H1 (cell line): ENCODE measurements around the gene MX1. TPM values are rescaled to one million over a fixed set of nuclear protein-coding genes. Genes with fewer than 3 reads are reported as not detected.
"Not testable (repeated sequence)": the region's sequence is repeated elsewhere in the genome, so short reads cannot be mapped to it uniquely, and the experiment has no call there.

Experiments
- CTCF ChIA-PET: fragments of 300-600 bp; sonication (Branson Sonifier 250); formaldehyde crosslinking; loops from one replicate; lab custom pipeline; 2021; ENCODE audit not compliant: partially characterized antibody; lab: Charles Lee
- POLR2A ChIA-PET: fragments of 300-600 bp; sonication (Branson Sonifier 250); formaldehyde crosslinking; loops from one replicate; lab custom pipeline; 2021; ENCODE audit warnings: inconsistent platforms; ENCODE audit not compliant: partially characterized antibody; lab: Charles Lee
- DNase-seq, 2 experiments: peaks; one replicate each; pipeline versions ENCODE4 v3.0.0 to v3.0.0-alpha.2; 2010 to 2022; ENCODE audit warnings: low spot score in 2 of 2, low read depth in 1 of 2, mixed read lengths in 1 of 2
- FAIRE-seq: peaks from 2 replicates; lab custom pipeline; 2011; peaks lifted over from hg19 to GRCh38; lab: Jason Lieb, UNC
- H2AFZ ChIP-seq: 2 replicates; pipeline ENCODE4 v1.8.1; 2012; ENCODE audit warnings: low read length, inconsistent platforms
- H2AK5ac ChIP-seq: 2 replicates; pipeline ENCODE4 v1.6.1; 2013; ENCODE audit warnings: low read depth, low read length
- H2BK120ac ChIP-seq: replicated peaks from 2 replicates; pipeline ENCODE3; 2013; ENCODE audit warnings: low read depth, low read length, inconsistent platforms
- H2BK12ac ChIP-seq: 2 replicates; pipeline ENCODE4 v1.6.1; 2013; ENCODE audit warnings: low read depth, low read length
- H2BK15ac ChIP-seq: 2 replicates; pipeline ENCODE4 v1.6.1; 2013; ENCODE audit warnings: low read length
- H2BK20ac ChIP-seq: 2 replicates; pipeline ENCODE4 v1.6.1; 2013; ENCODE audit warnings: low read length
- H2BK5ac ChIP-seq: 2 replicates; pipeline ENCODE4 v1.6.1; 2013; ENCODE audit warnings: low read depth, low read length
- H3K14ac ChIP-seq: 2 replicates; pipeline ENCODE4 v1.6.1; 2013; ENCODE audit warnings: inconsistent platforms; ENCODE audit not compliant: insufficient read length
- H3K18ac ChIP-seq: 2 replicates; pipeline ENCODE4 v1.6.1; 2013; ENCODE audit warnings: low read length; ENCODE audit errors: extremely low read depth
- H3K23ac ChIP-seq: 2 replicates; pipeline ENCODE4 v1.6.1; 2013; ENCODE audit warnings: inconsistent platforms; ENCODE audit not compliant: insufficient read length
- H3K23me2 ChIP-seq: 2 replicates; pipeline ENCODE4 v1.6.1; 2013; ENCODE audit warnings: low read depth, low read length
- H3K27ac ChIP-seq: 2 replicates; pipeline ENCODE4 v1.6.1; 2011; ENCODE audit warnings: low read depth, low read length, inconsistent platforms
- H3K27me3 ChIP-seq, 4 experiments: replicated peaks in 1 of 4; 1 replicate in 1 of 4; 2 replicates in 3 of 4; pipeline versions ENCODE4 v1.6.1 to v1.8.1; 2011 to 2013; ENCODE audit warnings: low read length in 3 of 4, mild to moderate bottlenecking in 3 of 4, inconsistent platforms in 2 of 4, mixed read lengths in 2 of 4, moderate library complexity in 1 of 4; ENCODE audit not compliant: control insufficient read depth in 3 of 4, insufficient read depth in 3 of 4; ENCODE audit errors: extremely low read depth in 1 of 4
- H3K36me3 ChIP-seq, 4 experiments: 2 replicates each; pipeline versions ENCODE4 v1.6.1 to v1.8.1; 2011 to 2013; ENCODE audit warnings: mild to moderate bottlenecking in 4 of 4, low read length in 3 of 4, moderate library complexity in 2 of 4, control low read depth in 1 of 4, inconsistent platforms in 1 of 4; ENCODE audit not compliant: insufficient read depth in 4 of 4, control insufficient read depth in 2 of 4
- H3K4ac ChIP-seq: replicated peaks from 2 replicates; pipeline ENCODE3; 2013; ENCODE audit warnings: low read length, low read depth, mixed read lengths, inconsistent platforms; ENCODE audit not compliant: insufficient read length
- H3K4me1 ChIP-seq, 4 experiments: replicated peaks in 1 of 4; 1 replicate in 1 of 4; 2 replicates in 3 of 4; pipeline versions ENCODE4 v1.6.1 to v1.8.1; 2011 to 2013; ENCODE audit warnings: low read length in 3 of 4, inconsistent platforms in 2 of 4, mixed read lengths in 1 of 4; ENCODE audit not compliant: insufficient read depth in 4 of 4, control insufficient read depth in 3 of 4
- H3K4me2 ChIP-seq, 2 experiments: 2 replicates each; pipeline versions ENCODE4 v1.6.1 to v1.8.1; 2011 to 2013; ENCODE audit warnings: low read depth in 2 of 2, low read length in 2 of 2, control low read depth in 1 of 2, inconsistent platforms in 1 of 2, mild to moderate bottlenecking in 1 of 2; ENCODE audit not compliant: insufficient read depth in 1 of 2
- H3K4me3 ChIP-seq, 4 experiments: fragments of 200-600, 300-600 bp in 1 of 4; sonication (generic), shearing (Covaris generic), sonication (Bioruptor Twin) in 1 of 4; 2 replicates each; pipeline versions ENCODE4 v1.5.1 to v1.8.1; 2011 to 2016; ENCODE audit warnings: low read length in 4 of 4, low read depth in 3 of 4, control low read depth in 2 of 4, inconsistent platforms in 2 of 4, mild to moderate bottlenecking in 2 of 4, mixed read lengths in 1 of 4, moderate library complexity in 1 of 4; ENCODE audit not compliant: insufficient read depth in 2 of 4; ENCODE audit errors: extremely low read depth in 1 of 4
- H3K56ac ChIP-seq: replicated peaks from 2 replicates; pipeline ENCODE3; 2013; ENCODE audit warnings: low read depth, mild to moderate bottlenecking, mixed read lengths, low read length, inconsistent platforms; ENCODE audit not compliant: insufficient read length
- H3K79me1 ChIP-seq: 2 replicates; pipeline ENCODE4 v1.6.1; 2013; ENCODE audit warnings: low read depth, low read length, control low read depth
- H3K79me2 ChIP-seq, 2 experiments: 2 replicates each; pipeline versions ENCODE4 v1.6.1 to v1.8.1; 2012 to 2013; ENCODE audit warnings: low read length in 2 of 2, mild to moderate bottlenecking in 2 of 2, inconsistent platforms in 1 of 2; ENCODE audit not compliant: insufficient read depth in 2 of 2, control insufficient read depth in 1 of 2
- H3K9ac ChIP-seq, 4 experiments: replicated peaks in 1 of 4; 1 replicate in 1 of 4; 2 replicates in 3 of 4; pipeline versions ENCODE4 v1.6.1 to v1.8.1; 2011 to 2013; ENCODE audit warnings: low read depth in 3 of 4, low read length in 3 of 4, control low read depth in 2 of 4, mild to moderate bottlenecking in 2 of 4, moderate library complexity in 2 of 4, inconsistent platforms in 1 of 4; ENCODE audit errors: extremely low read depth in 1 of 4
- H3K9me3 ChIP-seq, 2 experiments: 2 replicates each; pipeline versions ENCODE4 v1.6.1 to v1.8.1; 2012 to 2013; ENCODE audit warnings: mild to moderate bottlenecking in 2 of 2, moderate library complexity in 2 of 2, control low read depth in 1 of 2, inconsistent platforms in 1 of 2, low read depth in 1 of 2, low read length in 1 of 2, mixed read lengths in 1 of 2; ENCODE audit not compliant: insufficient read depth in 2 of 2
- H4K20me1 ChIP-seq, 2 experiments: replicated peaks in 1 of 2; 2 replicates each; pipeline versions ENCODE3 to v1.8.1; 2011 to 2013; ENCODE audit warnings: inconsistent platforms in 2 of 2, low read length in 2 of 2, mild to moderate bottlenecking in 1 of 2; ENCODE audit not compliant: insufficient read depth in 2 of 2, control insufficient read depth in 1 of 2
- H4K5ac ChIP-seq: 2 replicates; pipeline ENCODE4 v1.6.1; 2013; ENCODE audit warnings: low read length, low read depth, mixed read lengths, inconsistent platforms; ENCODE audit not compliant: insufficient read length
- H4K8ac ChIP-seq: 2 replicates; pipeline ENCODE4 v1.8.0; 2013; ENCODE audit warnings: mild to moderate bottlenecking, moderate library complexity, low read length, inconsistent platforms; ENCODE audit not compliant: insufficient read depth; ENCODE audit errors: extremely low read depth
- H4K91ac ChIP-seq: replicated peaks from 2 replicates; pipeline ENCODE3; 2013; ENCODE audit warnings: low read length, mixed read lengths, inconsistent platforms; ENCODE audit not compliant: insufficient read length
- WGBS, 2 experiments: shearing (Covaris generic) in 1 of 2; methylation state at CpG; one replicate each; pipeline versions ENCODE4 v1.1.6 to v1.1.7; 2013 to 2015; ENCODE audit warnings: low lambda C conversion rate in 2 of 2, mixed read lengths in 2 of 2, inconsistent platforms in 1 of 2, low coverage in 1 of 2, missing lambda C conversion rate in 1 of 2; ENCODE audit not compliant: insufficient replicate concordance in 2 of 2, insufficient coverage in 1 of 2, insufficient read length in 1 of 2; ENCODE audit errors: extremely low coverage in 1 of 2, missing lambda C conversion rate in 1 of 2; 5-methylcytosine and 5-hydroxymethylcytosine counted together
- polyA plus RNA-seq, 7 experiments: library from polyadenylated mRNA; depleted of rRNA in 3 of 7; stranded (reverse) in 5 of 7; unstranded in 2 of 7; fragments of >200 nt in 5 of 7; fragments of 200-250 nt in 2 of 7; gene quantifications; 1 replicate in 5 of 7; 2 replicates in 1 of 7; 4 replicates in 1 of 7; pipeline versions ENCODE4 v1.2.1 to v1.2.3, GENCODE V29; 2011 to 2013; ENCODE audit warnings: missing spikeins in 2 of 7, mixed read lengths in 2 of 7
- total RNA-seq: library from RNA; stranded (reverse); fragmentation: NEBNext Ultra II Directional; extraction: Animal tissue kit (Norgen Biotek cat#: 25700); gene quantifications from 2 replicates; pipeline ENCODE4 v1.2.1, GENCODE V29; 2021

The MX1 gene
- total and polyA plus RNA-seq, 2 of the 8 experiments (the other 6 are each of a cell fraction or from before 2014, with no cell fraction given), result 3.8 to 5.7 TPM

- H3K9ac ChIP-seq, H2BK12ac ChIP-seq, H3K18ac ChIP-seq, H4K20me1 ChIP-seq, H3K9me3 ChIP-seq, H2BK120ac ChIP-seq, H2BK20ac ChIP-seq, H2AK5ac ChIP-seq, H3K27ac ChIP-seq, H3K4me2 ChIP-seq, H4K91ac ChIP-seq, H3K23ac ChIP-seq, H4K8ac ChIP-seq, H4K5ac ChIP-seq, H2AFZ ChIP-seq, H3K14ac ChIP-seq, H3K79me2 ChIP-seq, H2BK5ac ChIP-seq, H3K79me1 ChIP-seq, H3K4me3 ChIP-seq, FAIRE-seq, DNase-seq, H3K4ac ChIP-seq, H3K56ac ChIP-seq, H2BK15ac ChIP-seq, H3K36me3 ChIP-seq: not testable (repeated sequence)
- 93% methylated on average over 5 of the region's 5 CpGs; no CpG with 5 or more reads in 1 of the 2 experiments for WGBS, 2 experiments
- Histone ChIP-seq H3K4me1 (peaks cover 9 to 18% (median 12%) of the 10 kb centered on the region in 4 experiments; a peak in 6 of 7 replicates), H3K27me3 (peaks cover 5 to 33% (median 25%) of the 10 kb centered on the region in 4 experiments), H3K23me2 (peaks cover 11% of the 10 kb centered on the region; the same call in 1 of the 2 replicates)
- POLR2A ChIA-PET, result interaction anchor here (0.9 kb wide), 1 partner anchor 55 kb away, joined by 4 read pairs; no protein-coding TSS in a partner anchor
- CTCF ChIA-PET, result interaction anchor here (0.7 to 4.4 kb wide), 4 partner anchors 12 to 189 kb away, joined by 3 to 20 read pairs (median 6); no protein-coding TSS in a partner anchor
Measured at GRCh38 chr21:41423305-41423636, 2.8 kb upstream of the MX1 start.
